GM12801 (cell line): Measurements from ENCODE around the gene POLR3GL.

ENCODE experiments used
- TF ChIP-seq, protein P1 (sequence below): IDR thresholded peaks from one replicate; pipeline ENCODE4 v1.5.1; 2011; ENCODE audit warnings: control low read depth; ENCODE audit not compliant: insufficient read length; ENCODE audit errors: extremely low read depth

The POLR3GL gene

DNA sequence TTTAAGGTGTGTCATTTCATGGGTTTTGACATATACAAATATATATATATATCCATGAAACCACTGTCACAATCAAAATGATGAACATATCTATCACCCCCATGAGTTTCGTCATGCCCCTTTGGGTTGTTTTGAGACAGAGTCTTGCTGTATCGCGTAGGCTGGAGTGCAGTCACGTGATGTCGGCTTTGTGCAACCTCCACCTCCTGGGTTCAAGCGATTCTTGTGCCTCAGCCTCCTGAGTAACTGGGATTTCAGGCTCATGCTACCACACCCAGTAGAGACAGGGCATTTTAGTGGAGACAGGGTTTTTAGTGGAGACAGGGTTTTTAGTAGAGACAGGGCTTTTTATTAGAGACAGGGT is 49.1 kb downstream of the POLR3GL start:
- TF ChIP-seq, protein P1, sequence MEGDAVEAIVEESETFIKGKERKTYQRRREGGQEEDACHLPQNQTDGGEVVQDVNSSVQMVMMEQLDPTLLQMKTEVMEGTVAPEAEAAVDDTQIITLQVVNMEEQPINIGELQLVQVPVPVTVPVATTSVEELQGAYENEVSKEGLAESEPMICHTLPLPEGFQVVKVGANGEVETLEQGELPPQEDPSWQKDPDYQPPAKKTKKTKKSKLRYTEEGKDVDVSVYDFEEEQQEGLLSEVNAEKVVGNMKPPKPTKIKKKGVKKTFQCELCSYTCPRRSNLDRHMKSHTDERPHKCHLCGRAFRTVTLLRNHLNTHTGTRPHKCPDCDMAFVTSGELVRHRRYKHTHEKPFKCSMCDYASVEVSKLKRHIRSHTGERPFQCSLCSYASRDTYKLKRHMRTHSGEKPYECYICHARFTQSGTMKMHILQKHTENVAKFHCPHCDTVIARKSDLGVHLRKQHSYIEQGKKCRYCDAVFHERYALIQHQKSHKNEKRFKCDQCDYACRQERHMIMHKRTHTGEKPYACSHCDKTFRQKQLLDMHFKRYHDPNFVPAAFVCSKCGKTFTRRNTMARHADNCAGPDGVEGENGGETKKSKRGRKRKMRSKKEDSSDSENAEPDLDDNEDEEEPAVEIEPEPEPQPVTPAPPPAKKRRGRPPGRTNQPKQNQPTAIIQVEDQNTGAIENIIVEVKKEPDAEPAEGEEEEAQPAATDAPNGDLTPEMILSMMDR: no peak

DNA sequence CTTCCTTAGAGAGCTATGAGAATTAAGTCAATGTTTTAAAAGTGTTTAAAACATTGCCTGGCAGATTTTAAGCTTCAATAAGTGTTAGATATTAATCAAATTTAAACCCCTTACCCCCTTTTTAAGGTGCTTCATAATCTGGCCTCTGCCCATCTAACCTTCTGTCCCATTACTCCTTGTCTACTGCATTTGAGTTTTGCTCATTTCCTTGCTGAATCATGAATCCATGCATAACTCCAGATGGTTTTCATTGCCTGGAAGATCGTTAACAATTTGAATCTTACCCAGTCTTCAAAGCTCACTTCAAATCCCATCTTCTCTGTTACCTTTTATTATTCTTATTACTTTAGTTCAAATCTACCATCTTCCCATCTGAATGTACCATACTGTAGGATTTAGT is 52.4 kb downstream of the POLR3GL start:
- TF ChIP-seq, protein P1: no peak

DNA sequence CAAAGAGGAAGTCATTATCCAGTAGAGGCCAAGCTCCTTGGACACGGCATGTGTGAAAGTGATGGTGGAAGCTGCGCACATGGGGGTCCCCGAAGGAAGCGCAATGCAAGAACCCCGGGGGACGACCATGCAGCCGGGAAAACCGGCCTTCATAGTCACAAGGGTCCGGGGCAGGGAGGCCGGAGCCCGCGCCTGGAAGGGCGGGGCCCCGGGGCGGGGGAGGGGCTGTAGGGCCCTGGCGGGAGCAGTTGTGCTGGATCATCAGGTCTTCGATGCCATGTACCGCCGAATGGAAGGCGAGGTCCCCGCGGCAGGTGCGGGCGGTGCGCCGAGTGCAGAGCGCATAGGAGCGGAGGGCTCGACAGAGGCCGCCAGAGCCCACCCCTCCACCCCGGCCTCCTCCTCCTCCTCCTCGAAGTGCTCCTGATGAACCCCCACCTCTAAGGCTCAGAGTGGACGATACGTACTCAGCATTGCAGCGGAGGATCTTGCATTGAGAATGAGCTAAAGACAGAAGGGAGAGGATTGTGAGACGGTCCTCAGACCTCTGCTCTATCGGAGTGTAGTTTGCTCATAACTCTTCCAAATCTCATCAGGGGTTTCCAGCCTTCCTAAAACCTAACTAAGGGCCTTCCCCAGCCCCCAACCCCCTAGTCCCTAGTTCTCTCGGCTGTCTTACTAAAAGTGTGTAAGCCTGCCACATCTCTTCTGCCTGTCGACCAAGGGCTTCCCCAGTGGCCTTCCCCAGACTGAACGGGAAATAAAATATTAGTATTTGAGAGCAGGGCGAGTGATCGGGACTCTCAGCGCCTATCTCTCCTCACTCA is 55.0 kb downstream of the POLR3GL start:
- TF ChIP-seq, protein P1: no peak

DNA sequence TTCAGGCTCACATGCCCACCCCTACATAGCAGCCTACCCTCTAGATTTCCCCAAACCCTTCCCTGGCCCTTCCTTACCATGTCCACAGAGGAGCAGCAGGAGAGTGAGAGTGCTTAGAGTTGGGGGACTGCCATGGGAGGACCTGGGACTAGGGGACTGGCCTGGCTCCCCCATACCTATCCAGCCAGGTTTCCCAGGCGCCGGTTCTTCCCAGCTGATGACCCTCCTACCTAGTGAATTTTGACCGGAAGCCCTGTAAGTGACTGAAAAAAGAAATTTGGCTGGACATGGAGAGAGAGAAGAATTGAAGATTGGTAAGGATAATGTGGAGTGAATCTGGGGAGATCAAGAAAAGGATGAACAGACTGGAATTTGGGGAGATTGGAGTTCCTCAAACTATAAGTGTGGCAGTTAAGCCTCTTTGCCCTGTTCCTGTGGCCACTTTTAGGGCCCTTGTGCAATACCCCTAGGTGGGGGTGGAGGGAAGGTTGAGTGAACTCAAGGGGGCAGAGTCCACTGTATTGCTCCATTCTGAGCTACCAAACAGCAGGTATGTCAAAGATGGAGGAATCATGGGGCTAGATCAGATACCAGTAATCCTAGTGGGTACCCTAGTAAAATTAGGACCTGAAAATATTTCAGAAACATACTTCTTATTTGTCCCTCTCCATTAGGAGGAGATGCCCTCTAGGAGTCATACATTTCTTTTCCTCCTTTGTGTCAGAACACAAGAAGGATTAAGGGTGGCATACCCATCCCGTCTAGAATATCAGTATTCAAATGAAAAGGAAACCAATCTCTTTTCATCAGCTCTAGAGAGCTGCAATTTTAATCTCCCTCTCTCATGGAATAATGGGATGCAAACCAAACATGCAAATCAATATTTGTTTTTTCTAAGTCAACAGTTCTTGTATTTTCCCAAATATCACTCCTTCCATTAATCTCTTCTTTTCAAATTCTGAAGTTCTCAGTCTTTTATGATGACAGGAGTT is 55.9 kb downstream of the POLR3GL start:
- TF ChIP-seq, protein P1: no peak

DNA sequence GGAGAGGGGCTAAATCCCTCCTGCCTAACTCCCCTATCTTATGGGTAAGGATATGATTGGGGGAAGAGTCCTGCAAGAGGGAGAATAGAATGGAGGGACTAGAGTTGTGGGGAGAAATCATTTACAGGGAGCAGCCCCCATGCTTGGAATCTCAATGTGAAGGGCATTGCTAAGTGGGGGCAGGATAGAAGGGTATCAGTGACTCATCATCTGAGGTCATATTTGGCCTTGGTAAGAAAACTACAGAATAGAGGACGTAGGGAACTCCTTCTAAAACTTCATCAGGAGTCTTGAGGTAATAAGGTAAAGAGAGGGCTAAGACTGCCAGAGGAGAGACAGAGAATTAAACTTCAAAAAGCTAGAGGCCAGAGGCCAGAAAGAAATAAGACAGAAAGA is 56.6 kb downstream of the POLR3GL start:
- TF ChIP-seq, protein P1: no peak

DNA sequence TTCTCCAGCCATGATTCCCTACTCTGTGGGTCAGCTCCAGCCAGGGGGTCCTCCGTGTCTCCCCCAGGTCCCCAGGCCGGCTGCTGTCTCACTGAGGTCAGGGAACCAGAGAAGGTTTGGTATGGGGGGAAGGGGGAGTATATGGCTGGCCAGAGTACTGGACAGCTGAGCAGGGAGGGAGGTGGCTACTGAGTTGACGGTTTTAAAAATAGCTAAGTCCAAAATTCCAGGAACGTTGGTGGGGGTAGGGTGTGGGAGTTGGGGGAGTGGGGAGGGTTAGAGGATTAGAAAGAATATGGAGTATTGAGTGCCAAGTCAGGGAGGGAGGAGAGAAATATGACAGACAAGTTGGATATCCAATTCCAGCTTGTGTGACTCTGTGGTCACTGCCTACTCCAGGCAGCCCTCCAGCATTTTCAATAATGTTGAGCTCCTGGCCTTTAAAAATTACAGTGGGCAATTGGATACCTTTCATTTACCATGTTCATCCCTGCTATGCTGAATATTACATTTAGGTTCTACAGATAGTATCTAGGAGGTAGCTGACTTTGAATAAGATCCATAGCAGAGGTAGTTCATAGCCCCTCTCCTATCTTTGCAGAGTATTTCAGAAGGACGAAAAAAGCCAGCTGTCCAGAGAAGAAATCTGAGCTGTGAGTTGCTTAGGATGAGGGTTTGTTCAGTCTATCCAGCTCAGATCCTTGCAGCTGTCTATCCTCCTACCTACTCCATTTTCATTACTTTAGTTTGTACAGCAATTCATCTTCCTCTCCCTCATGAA is 57.3 kb downstream of the POLR3GL start, which contains the start of gene HJV:
HJV (minus strand) TSS at position 114 of the 781 bp plus-strand sequence. CDS start 1,504 bp downstream, outside the sequence.
- TF ChIP-seq, protein P1: no peak
